GM10248 (cell line): Measurements from ENCODE around the gene C3orf85.

ENCODE experiments used
- CTCF ChIA-PET: fragments of 300-600 bp; sonication (Branson Sonifier 250); formaldehyde crosslinking; extraction: SDS; loops from one replicate; lab custom pipeline; 2021; ENCODE audit warnings: antibody characterized with exemption; lab: Yijun Ruan, JAX
- POLR2A ChIA-PET: fragments of 350-650 bp; sonication (Branson Sonifier 250); formaldehyde crosslinking; extraction: SDS; loops from one replicate; lab custom pipeline; 2020; ENCODE audit warnings: antibody characterized with exemption; lab: Yijun Ruan, JAX
- DNase-seq: peaks from one replicate; pipeline ENCODE4 v3.0.0; 2012; ENCODE audit errors: extremely low spot score
- CTCF ChIP-seq: IDR thresholded peaks from 2 replicates; pipeline ENCODE4 v1.5.1; 2012; ENCODE audit warnings: mild to moderate bottlenecking, low read depth; ENCODE audit errors: extremely low read depth, missing control alignments, control extremely low read depth

C3orf85 gene

GRCh38 chr3:109137761-109138160 lies 1.2 kb downstream of the C3orf85 start:
- no peak for TF ChIP-seq CTCF
- ChIA-PET CTCF (no interaction called here), POLR2A (no interaction called here)
- DNase-seq = no peak

- no peak for DNase-seq
- CTCF ChIA-PET = no interaction called here
- no peak for TF ChIP-seq CTCF
- POLR2A ChIA-PET = no interaction called here
Measured at GRCh38 chr3:109140318-109140717, 3.8 kb downstream of the C3orf85 start.

GRCh38 chr3:109143646-109144045 lies 7.1 kb downstream of the C3orf85 start:
- no peak for TF ChIP-seq CTCF
- POLR2A ChIA-PET = no interaction called here
- CTCF ChIA-PET = interaction anchor here (0.9 to 2.8 kb wide), 2 partner anchors 10 to 15 kb away, joined by 4 to 12 read pairs; no protein-coding TSS in a partner anchor
- no peak for DNase-seq

DNA sequence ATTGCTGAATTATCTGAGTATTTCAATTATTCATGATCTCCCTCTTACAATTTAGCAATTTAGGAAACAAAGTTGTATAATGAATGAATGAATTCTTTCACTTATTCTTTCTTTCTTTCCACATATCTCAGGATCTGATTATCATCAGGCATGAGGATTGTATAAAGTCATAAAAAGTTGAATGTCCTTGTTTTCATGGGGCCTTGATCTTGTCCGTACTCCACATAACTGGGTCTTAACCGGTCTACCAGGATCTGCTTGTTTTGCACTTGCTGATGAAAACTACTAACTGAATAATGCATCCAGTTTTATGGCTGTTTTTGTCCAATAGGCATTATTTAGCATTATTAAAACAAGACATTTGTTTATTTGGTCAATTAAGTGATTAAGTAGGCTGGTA lies 12.6 kb downstream of the C3orf85 start:
- ChIA-PET CTCF (no interaction called here), POLR2A (no interaction called here)
- no peak for DNase-seq
- no peak for TF ChIP-seq CTCF

DNA sequence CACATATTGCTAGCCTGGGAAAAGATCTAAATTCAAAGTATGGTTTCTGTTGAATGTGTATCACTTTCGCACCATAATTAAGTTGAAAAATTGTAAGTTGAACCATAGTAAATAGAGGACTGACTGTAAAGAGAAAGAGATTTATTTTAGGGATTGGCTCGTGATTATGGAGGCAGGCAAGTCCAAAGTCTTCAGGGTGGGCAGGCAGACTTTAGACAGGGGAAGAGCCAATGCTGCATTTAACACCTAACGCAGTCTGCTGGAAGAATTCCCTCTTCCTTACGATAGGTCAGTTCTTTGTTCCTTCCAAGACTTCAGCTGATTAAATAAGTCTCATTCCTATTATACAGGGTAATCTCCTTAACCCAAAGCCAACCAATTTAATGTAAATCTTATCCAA lies 15.8 kb downstream of the C3orf85 start:
- no peak for DNase-seq
- POLR2A ChIA-PET = no interaction called here
- CTCF ChIA-PET = interaction anchor here (2.6 kb wide), 1 partner anchor 8 kb away, joined by 12 read pairs; no protein-coding TSS in a partner anchor

GRCh38 chr3:109154979-109155378 lies 18.5 kb downstream of the C3orf85 start:
- TF ChIP-seq CTCF = no peak
- ChIA-PET CTCF (interaction anchor here (1.0 kb wide), 1 partner anchor 12 kb away, joined by 3 read pairs; no protein-coding TSS in a partner anchor), POLR2A (no interaction called here)
- DNase-seq = no peak

More for the DNA sequence above, 15.8 kb downstream of the C3orf85 start:
- TF ChIP-seq CTCF = no peak

DNA sequence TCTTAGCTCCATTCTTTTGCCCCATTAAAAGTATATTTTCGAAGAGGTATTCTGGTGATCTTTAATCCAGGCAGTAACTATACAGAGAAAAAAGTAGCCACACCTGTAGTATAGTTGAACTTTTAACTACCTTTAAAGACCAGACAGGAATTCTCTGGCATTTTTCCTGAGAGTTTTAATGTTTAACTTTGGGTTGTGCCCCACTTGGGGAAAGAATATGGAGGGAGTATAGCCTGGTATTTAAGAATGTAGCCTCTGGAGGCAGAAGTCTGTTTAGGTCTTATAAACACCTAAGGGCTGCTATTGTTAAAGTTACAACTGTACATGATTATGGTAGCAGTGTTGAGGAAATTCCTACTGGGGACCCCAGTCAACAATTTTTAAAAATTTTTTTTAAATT lies 19.3 kb downstream of the C3orf85 start:
- TF ChIP-seq CTCF = no peak
- CTCF ChIA-PET = interaction anchor here (1.0 kb wide), 1 partner anchor 12 kb away, joined by 3 read pairs; no protein-coding TSS in a partner anchor
- no peak for DNase-seq
- POLR2A ChIA-PET = no interaction called here
